MM.1S (cell line): ENCODE results near the gene PRTG.
"Not testable (repeated sequence)": the region's sequence is repeated elsewhere in the genome, so short reads cannot be mapped to it uniquely, and the experiment has no call there.

Experiments used
- DNase-seq: peaks from one replicate; pipeline ENCODE4 v3.0.0-alpha.2; 2015
- H2AFZ ChIP-seq: fragments of 300-600 bp; sonication (generic); 2 replicates; pipeline ENCODE4 v1.6.0; 2016; ENCODE audit warnings: antibody characterized with exemption, low read length
- H3F3A ChIP-seq: fragments of 300-600 bp; sonication (generic); 2 replicates; pipeline ENCODE4 v1.6.1; 2016; ENCODE audit warnings: mild to moderate bottlenecking, antibody characterized with exemption, low read length, moderate library complexity, mixed read lengths; ENCODE audit not compliant: insufficient read depth
- H3K27ac ChIP-seq: fragments of 300-600 bp; sonication (generic); 2 replicates; pipeline ENCODE4 v1.5.1; 2016; ENCODE audit warnings: mild to moderate bottlenecking, low read length
- H3K27me3 ChIP-seq: fragments of 300-600 bp; sonication (generic); replicated peaks from 2 replicates; pipeline ENCODE4 v1.6.0; 2016; ENCODE audit warnings: low read length; ENCODE audit not compliant: insufficient read depth
- H3K36me3 ChIP-seq: fragments of 300-600 bp; sonication (generic); replicated peaks from 2 replicates; pipeline ENCODE4 v1.6.1; 2016; ENCODE audit warnings: mild to moderate bottlenecking, low read length, mixed read lengths; ENCODE audit not compliant: insufficient read depth
- H3K4me1 ChIP-seq: fragments of 300-600 bp; sonication (generic); 2 replicates; pipeline ENCODE4 v1.6.1; 2016; ENCODE audit warnings: low read length, mixed read lengths
- H3K4me2 ChIP-seq: fragments of 300-600 bp; sonication (generic); 2 replicates; pipeline ENCODE4 v1.6.0; 2016; ENCODE audit warnings: low read depth, low read length
- H3K4me3 ChIP-seq: fragments of 300-600 bp; sonication (generic); 2 replicates; pipeline ENCODE4 v1.5.1; 2016; ENCODE audit warnings: low read length, mixed read lengths
- H3K79me2 ChIP-seq: fragments of 300-600 bp; sonication (generic); 2 replicates; pipeline ENCODE4 v1.6.1; 2016; ENCODE audit warnings: mixed run types, low read length, mixed read lengths
- H3K9ac ChIP-seq: fragments of 300-600 bp; sonication (generic); 2 replicates; pipeline ENCODE4 v1.6.1; 2016; ENCODE audit warnings: low read length, mixed read lengths
- H3K9me2 ChIP-seq: fragments of 300-600 bp; sonication (generic); replicated peaks from 2 replicates; pipeline ENCODE4 v1.6.1; 2016; ENCODE audit warnings: mild to moderate bottlenecking, low read length, mixed read lengths; ENCODE audit not compliant: insufficient read depth
- H3K9me3 ChIP-seq: fragments of 300-600 bp; sonication (generic); replicated peaks from 2 replicates; pipeline ENCODE4 v1.6.1; 2016; ENCODE audit warnings: mild to moderate bottlenecking, low read length, mixed read lengths; ENCODE audit not compliant: insufficient read depth
- H4K20me1 ChIP-seq: fragments of 300-600 bp; sonication (generic); 2 replicates; pipeline ENCODE4 v1.6.1; 2016; ENCODE audit warnings: mild to moderate bottlenecking, low read length, moderate library complexity, mixed read lengths; ENCODE audit not compliant: insufficient read depth
- CTCF ChIP-seq: fragments of 300-600 bp; sonication (generic); IDR thresholded peaks from 2 replicates; pipeline ENCODE4 v1.5.1; 2016; ENCODE audit warnings: antibody characterized with exemption, low read length, mixed read lengths
- EZH2 ChIP-seq: fragments of 300-600 bp; sonication (generic); optimal IDR thresholded peaks from 2 replicates; pipeline ENCODE3; 2017; ENCODE audit warnings: low read depth, mild to moderate bottlenecking, antibody characterized with exemption, low read length, mixed read lengths
- EZH2phosphoT487 ChIP-seq: fragments of 300-600 bp; sonication (generic); IDR thresholded peaks from 2 replicates; pipeline ENCODE4 v1.6.1; 2018; ENCODE audit warnings: antibody characterized with exemption, low read length

The PRTG gene

GRCh38 chr15:55599439-55599838, 143.5 kb downstream of the PRTG start:
- Histone ChIP-seq H3F3A (no peaks in the 10 kb centered on the region), H3K4me3 (no peak overlapping the region), H3K9me3 (no peaks in the 10 kb centered on the region), H3K79me2 (no peaks in the 10 kb centered on the region), H3K4me1 (no peaks in the 10 kb centered on the region), H3K9ac (no peak overlapping the region), H4K20me1 (no peaks in the 10 kb centered on the region), H3K4me2 (no peak overlapping the region), H3K27me3 (no peaks in the 10 kb centered on the region), H2AFZ (no peak overlapping the region), H3K9me2 (no peaks in the 10 kb centered on the region), H3K27ac (no peak overlapping the region), H3K36me3 (no peaks in the 10 kb centered on the region)
- TF ChIP-seq EZH2 (no peak), EZH2phosphoT487 (no peak), CTCF (no peak)
- DNase-seq: no peak

DNA sequence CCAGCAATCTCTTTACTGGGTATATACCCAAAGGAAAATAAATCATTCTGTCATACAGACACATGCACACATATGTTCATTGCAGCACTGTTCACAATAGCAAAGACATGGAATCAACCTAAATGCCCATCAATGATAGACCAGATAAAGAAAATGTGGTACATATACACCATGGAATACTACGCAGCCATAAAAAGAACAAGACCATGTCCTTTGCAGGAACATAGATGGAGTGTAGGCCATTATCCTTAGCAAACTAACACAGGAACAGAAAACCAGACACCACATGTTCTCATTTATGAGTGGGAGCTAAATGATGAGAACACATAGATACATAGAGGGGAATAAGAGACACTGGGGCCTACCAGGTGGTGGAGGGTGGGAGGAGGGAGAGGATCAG, 149.9 kb downstream of the PRTG start:
- not testable (repeated sequence) for H3K9ac ChIP-seq, H3K36me3 ChIP-seq, H3K9me3 ChIP-seq, H3K27ac ChIP-seq, H3K79me2 ChIP-seq, H3K27me3 ChIP-seq, H2AFZ ChIP-seq, H3F3A ChIP-seq, H3K9me2 ChIP-seq, H4K20me1 ChIP-seq, DNase-seq, H3K4me2 ChIP-seq, H3K4me1 ChIP-seq, H3K4me3 ChIP-seq

DNA sequence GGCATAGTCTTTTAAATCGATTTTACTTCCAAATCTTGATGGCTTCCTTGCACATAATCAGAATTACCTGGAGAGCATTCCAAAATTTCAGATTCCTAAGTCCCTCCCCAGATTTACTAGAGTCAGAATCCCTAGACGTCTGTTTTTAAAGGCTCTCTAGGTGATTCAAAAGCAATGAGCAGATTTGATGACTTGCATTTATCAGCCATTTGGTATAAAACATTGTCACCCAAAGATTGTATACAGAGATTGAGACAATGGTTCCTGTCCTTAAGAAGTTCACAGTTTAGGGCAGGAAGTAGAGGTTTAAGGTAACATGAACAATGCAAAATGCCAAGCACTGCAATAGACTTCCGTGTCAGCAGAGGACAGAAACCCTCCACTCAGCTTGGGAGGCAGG, 152.2 kb downstream of the PRTG start:
- Histone ChIP-seq H3K4me1 (no peaks in the 10 kb centered on the region), H3K27ac (no peak overlapping the region), H3K9ac (no peak overlapping the region), H3K36me3 (no peaks in the 10 kb centered on the region), H3K4me3 (no peak overlapping the region), H3K9me2 (no peaks in the 10 kb centered on the region), H3K27me3 (no peaks in the 10 kb centered on the region), H3K9me3 (no peaks in the 10 kb centered on the region), H4K20me1 (no peaks in the 10 kb centered on the region), H3K79me2 (no peaks in the 10 kb centered on the region), H2AFZ (no peak overlapping the region), H3K4me2 (no peak overlapping the region), H3F3A (no peaks in the 10 kb centered on the region)
- DNase-seq: peak; percentile 8
- no peak for TF ChIP-seq EZH2

GRCh38 chr15:55589287-55589686, 153.7 kb downstream of the PRTG start:
- no peaks in the 10 kb centered on the region for H4K20me1 ChIP-seq
- H3K9me3 ChIP-seq: no peaks in the 10 kb centered on the region
- no peaks in the 10 kb centered on the region for H3K27me3 ChIP-seq
- no peak for TF ChIP-seq EZH2phosphoT487
- TF ChIP-seq CTCF: no peak
- no peak for TF ChIP-seq EZH2
- H3K4me2 ChIP-seq: no peak overlapping the region
- no peak overlapping the region for H3K27ac ChIP-seq
- H3K4me3 ChIP-seq: no peak overlapping the region
- no peaks in the 10 kb centered on the region for H3K36me3 ChIP-seq
- no peak overlapping the region for H3K9ac ChIP-seq
- no peaks in the 10 kb centered on the region for H3K9me2 ChIP-seq
- no peak overlapping the region for H2AFZ ChIP-seq
- H3K79me2 ChIP-seq: no peaks in the 10 kb centered on the region
- no peaks in the 10 kb centered on the region for H3K4me1 ChIP-seq
- H3F3A ChIP-seq: no peaks in the 10 kb centered on the region
- no peak for DNase-seq
